Mucosa of descending colon (tissue), 3 donors: ENCODE data around the gene HAO2. TPM values are rescaled to one million over a fixed set of nuclear protein-coding genes. Genes with fewer than 3 reads are reported as not detected.

Source experiments
- ATAC-seq: fragments of 200-7000 bp; cut with Tn5 transposase; one replicate; pipeline ENCODE4 v1.9.1; 2020; ENCODE audit warnings: mild to moderate bottlenecking, moderate library complexity
- DNase-seq, 3 donors: peaks; one replicate each; pipeline ENCODE4 v3.0.0-alpha.2; 2020
- H3K36me3 ChIP-seq: fragments of 200-600 bp; one replicate; pipeline ENCODE4 v1.8.0; 2021; ENCODE audit warnings: low read depth, mild to moderate bottlenecking
- H3K4me1 ChIP-seq: fragments of 200-600 bp; one replicate; pipeline ENCODE4 v1.8.0; 2021; ENCODE audit warnings: low read depth, mild to moderate bottlenecking
- H3K4me3 ChIP-seq: fragments of 200-600 bp; one replicate; pipeline ENCODE4 v1.8.0; 2021; ENCODE audit warnings: mild to moderate bottlenecking
- H3K9me3 ChIP-seq: fragments of 200-600 bp; one replicate; pipeline ENCODE4 v1.8.0; 2021; ENCODE audit warnings: mild to moderate bottlenecking
- intact Hi-C, 2 donors: fragments of 100-400 bp; cut with DNase I in 1 of 2; cut with micrococcal nuclease in 1 of 2; formaldehyde crosslinking; loops; one replicate each; pipeline versions ENCODE4 v1.11.0 to v1.11.1; 2022; cut with DNase I, micrococcal nuclease
- total RNA-seq, 3 donors: library from RNA; stranded (reverse); fragmentation: NEBNext Ultra II Directional in 2 of 3; extraction: Animal tissue kit (Norgen Biotek cat#: 25700) in 2 of 3; gene quantifications; one replicate each; pipeline versions ENCODE4 v1.2.1 to v1.2.4, GENCODE V29; 2021 to 2023
- TF ChIP-seq, protein P1 (sequence below): fragments of 200-600 bp; IDR thresholded peaks from one replicate; pipeline ENCODE4 v1.8.0; 2022; ENCODE audit warnings: antibody characterized with exemption, mild to moderate bottlenecking
- donor health status: DM: no; HTN: no; CAD: no; lungs with moderate emphysema.
- donor health status: DM: no; HTN: no; CAD: no.
- donor health status: DM: no; HTN: yes; CAD: no.

Gene HAO2
- total RNA-seq, 3 donors from 2014 or later, result not detected

GRCh38 chr1:119361205-119361604 lies 7.4 kb upstream of the HAO2 start:
- DNase-seq (no peak), ATAC-seq (no peak)
- intact Hi-C loops, result loop anchor here (10.0 kb wide), 2 partner anchors 76 to 1206 kb away; no protein-coding TSS in a partner anchor
- H3K4me1 ChIP-seq, result no peaks in the 10 kb centered on the region
- no peaks in the 10 kb centered on the region for H3K9me3 ChIP-seq
- H3K36me3 ChIP-seq, result no peaks in the 10 kb centered on the region
- no peak overlapping the region for H3K4me3 ChIP-seq
- TF ChIP-seq, protein P1, sequence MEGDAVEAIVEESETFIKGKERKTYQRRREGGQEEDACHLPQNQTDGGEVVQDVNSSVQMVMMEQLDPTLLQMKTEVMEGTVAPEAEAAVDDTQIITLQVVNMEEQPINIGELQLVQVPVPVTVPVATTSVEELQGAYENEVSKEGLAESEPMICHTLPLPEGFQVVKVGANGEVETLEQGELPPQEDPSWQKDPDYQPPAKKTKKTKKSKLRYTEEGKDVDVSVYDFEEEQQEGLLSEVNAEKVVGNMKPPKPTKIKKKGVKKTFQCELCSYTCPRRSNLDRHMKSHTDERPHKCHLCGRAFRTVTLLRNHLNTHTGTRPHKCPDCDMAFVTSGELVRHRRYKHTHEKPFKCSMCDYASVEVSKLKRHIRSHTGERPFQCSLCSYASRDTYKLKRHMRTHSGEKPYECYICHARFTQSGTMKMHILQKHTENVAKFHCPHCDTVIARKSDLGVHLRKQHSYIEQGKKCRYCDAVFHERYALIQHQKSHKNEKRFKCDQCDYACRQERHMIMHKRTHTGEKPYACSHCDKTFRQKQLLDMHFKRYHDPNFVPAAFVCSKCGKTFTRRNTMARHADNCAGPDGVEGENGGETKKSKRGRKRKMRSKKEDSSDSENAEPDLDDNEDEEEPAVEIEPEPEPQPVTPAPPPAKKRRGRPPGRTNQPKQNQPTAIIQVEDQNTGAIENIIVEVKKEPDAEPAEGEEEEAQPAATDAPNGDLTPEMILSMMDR, result no peak

- TF ChIP-seq, protein P1, result no peak
- H3K4me3 ChIP-seq, result no peak overlapping the region
- no peaks in the 10 kb centered on the region for H3K9me3 ChIP-seq
- intact Hi-C loops, result loop anchor here (10.0 kb wide), 2 partner anchors 77 to 1207 kb away; no protein-coding TSS in a partner anchor
- DNase-seq (no peak), ATAC-seq (no peak)
- H3K36me3 ChIP-seq, result no peaks in the 10 kb centered on the region
- no peaks in the 10 kb centered on the region for H3K4me1 ChIP-seq
Measured at GRCh38 chr1:119361620-119362344, 6.8 kb upstream of the HAO2 start.

- TF ChIP-seq, protein P1, result no peak
- no peaks in the 10 kb centered on the region for H3K9me3 ChIP-seq
- no peak for DNase-seq
- H3K4me3 ChIP-seq, result no peak overlapping the region
- intact Hi-C loops, result loop anchor here (10.0 kb wide), 2 partner anchors 78 to 1208 kb away; no protein-coding TSS in a partner anchor
- H3K4me1 ChIP-seq, result no peaks in the 10 kb centered on the region
- no peak for ATAC-seq
- no peaks in the 10 kb centered on the region for H3K36me3 ChIP-seq
Measured at GRCh38 chr1:119363162-119363561, 5.4 kb upstream of the HAO2 start.

- H3K4me1 ChIP-seq, result no peaks in the 10 kb centered on the region
- DNase-seq, result no peak
- no peak for ATAC-seq
- no peaks in the 10 kb centered on the region for H3K36me3 ChIP-seq
- H3K9me3 ChIP-seq, result no peaks in the 10 kb centered on the region
- intact Hi-C loops, result loop anchor here (5.0 to 10.0 kb wide), 3 partner anchors 77 to 1210 kb away; no protein-coding TSS in a partner anchor
- no peak overlapping the region for H3K4me3 ChIP-seq
- TF ChIP-seq, protein P1, result no peak
Measured at GRCh38 chr1:119364640-119365039, 3.9 kb upstream of the HAO2 start.

DNA sequence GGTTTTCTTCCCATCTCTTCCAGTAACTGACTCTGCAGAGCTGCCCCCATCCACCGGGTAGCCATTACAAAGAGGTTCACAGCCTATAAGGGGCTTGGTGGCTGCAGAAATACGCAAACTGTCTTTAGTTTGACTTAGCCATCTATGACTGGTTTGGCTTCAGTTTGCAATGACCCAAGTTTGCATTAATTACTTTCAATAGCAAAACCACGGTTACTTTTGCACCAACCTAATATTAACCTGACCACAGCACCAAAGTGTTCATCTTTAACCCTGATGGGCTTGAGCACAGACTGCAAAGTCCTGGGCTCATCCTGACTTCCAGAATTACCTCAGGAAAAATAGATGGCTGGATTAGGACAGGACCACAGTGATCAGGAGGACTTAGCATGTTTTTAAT lies 2.2 kb upstream of the HAO2 start:
- TF ChIP-seq, protein P1, result no peak
- H3K4me1 ChIP-seq, result no peaks in the 10 kb centered on the region
- H3K4me3 ChIP-seq, result no peak overlapping the region
- DNase-seq, result no peak
- intact Hi-C loops, result loop anchor here (5.0 to 10.0 kb wide), 3 partner anchors 79 to 1212 kb away; no protein-coding TSS in a partner anchor
- no peaks in the 10 kb centered on the region for H3K36me3 ChIP-seq
- no peak for ATAC-seq
- no peaks in the 10 kb centered on the region for H3K9me3 ChIP-seq
